CD4-positive, alpha-beta T cell (primary cell): ENCODE data around the gene TNRC6A. TPM values are rescaled to one million over a fixed set of nuclear protein-coding genes. Genes with fewer than 3 reads are reported as not detected.

Experiments
- ATAC-seq: fragments of 200-7000 bp; cut with Tn5 transposase; one replicate; pipeline ENCODE4 v1.10.0; 2022; ENCODE audit warnings: mild to moderate bottlenecking; ENCODE audit not compliant: poor library complexity
- CTCF ChIA-PET: fragments of 350-600 bp; sonication (Branson Sonifier 250); formaldehyde crosslinking; loops from one replicate; lab custom pipeline; 2021; ENCODE audit warnings: antibody characterized with exemption, inconsistent platforms; lab: Charles Lee
- POLR2A ChIA-PET: fragments of 350-600 bp; sonication (Branson Sonifier 250); formaldehyde crosslinking; loops from one replicate; lab custom pipeline; 2021; ENCODE audit warnings: antibody characterized with exemption, inconsistent platforms; lab: Charles Lee
- DNase-seq, 14 experiments: peaks; one replicate each; pipeline ENCODE4 v3.0.0-alpha.2; 2013 to 2020; ENCODE audit warnings: mixed read lengths in 2 of 14
- H3K27ac ChIP-seq, 2 donors: one replicate each; pipeline versions ENCODE4 v1.5.1 to v1.7.0; 2013; ENCODE audit warnings: low read length in 2 of 2, low read depth in 1 of 2, mild to moderate bottlenecking in 1 of 2
- H3K27me3 ChIP-seq, 2 experiments: 1 replicate in 1 of 2; 2 replicates in 1 of 2; pipeline versions ENCODE4 v1.6.1 to v1.7.0; 2013; ENCODE audit warnings: low read length in 2 of 2, control low read depth in 1 of 2, mild to moderate bottlenecking in 1 of 2, moderate library complexity in 1 of 2; ENCODE audit not compliant: insufficient read depth in 2 of 2, control insufficient read depth in 1 of 2
- H3K36me3 ChIP-seq: one replicate; pipeline ENCODE4 v1.6.1; 2013; ENCODE audit warnings: low read length, control low read depth; ENCODE audit not compliant: insufficient read depth
- H3K4me1 ChIP-seq: one replicate; pipeline ENCODE4 v1.6.1; 2013; ENCODE audit warnings: low read length, control low read depth; ENCODE audit not compliant: insufficient read depth
- H3K4me3 ChIP-seq: one replicate; pipeline ENCODE4 v1.5.1; 2013; ENCODE audit warnings: mild to moderate bottlenecking, low read length, moderate library complexity
- H3K9me3 ChIP-seq, 2 experiments: 1 replicate in 1 of 2; 2 replicates in 1 of 2; pipeline versions ENCODE4 v1.6.1 to v1.7.0; 2013; ENCODE audit warnings: low read length in 2 of 2, mild to moderate bottlenecking in 2 of 2, control low read depth in 1 of 2, moderate library complexity in 1 of 2; ENCODE audit not compliant: control insufficient read depth in 1 of 2, insufficient read depth in 1 of 2
- H3K27ac Mint-ChIP-seq: one replicate; pipeline ENCODE4 v1.8.0; 2020; ENCODE audit warnings: mixed read lengths
- H3K27me3 Mint-ChIP-seq: one replicate; pipeline ENCODE4 v1.8.0; 2021; ENCODE audit warnings: mixed read lengths
- H3K36me3 Mint-ChIP-seq: one replicate; pipeline ENCODE4 v1.8.0; 2021; ENCODE audit warnings: low read depth, mixed read lengths
- H3K4me1 Mint-ChIP-seq: one replicate; pipeline ENCODE4 v1.8.0; 2021; ENCODE audit warnings: low read depth, mixed read lengths
- H3K4me3 Mint-ChIP-seq: one replicate; pipeline ENCODE4 v1.8.0; 2020; ENCODE audit warnings: mild to moderate bottlenecking, mixed read lengths
- H3K9me3 Mint-ChIP-seq: one replicate; pipeline ENCODE4 v1.8.0; 2020; ENCODE audit warnings: mixed read lengths
- CTCF ChIP-seq: fragments of 200-600 bp; IDR thresholded peaks from one replicate; pipeline ENCODE4 v1.8.0; 2022; ENCODE audit warnings: antibody characterized with exemption, mild to moderate bottlenecking
- intact Hi-C, 2 experiments: fragments of 100-400 bp; cut with DNase I in 1 of 2; cut with micrococcal nuclease in 1 of 2; formaldehyde crosslinking; loops; one replicate each; pipeline versions ENCODE4 v1.15.1 to v1.9.0; 2023 to 2025; cut with DNase I, micrococcal nuclease
- total RNA-seq, 174 experiments: library from RNA in 2 of 174; stranded (reverse) in 2 of 174; gene quantifications; one replicate each; pipeline ENCODE4 v1.2.3 and lab custom pipeline; 2021 to 2026

TNRC6A gene
- total RNA-seq, 2 experiments from 2014 or later = 70.4 to 74.6 TPM

GRCh38 chr16:24759006-24759405, 29.6 kb downstream of the TNRC6A start:
- intact Hi-C loops = no loop called here
- no peaks in the 10 kb centered on the region for H3K4me1 ChIP-seq
- no peak for TF ChIP-seq CTCF
- H3K27ac Mint-ChIP-seq = no peak overlapping the region
- no peak overlapping the region for H3K4me3 Mint-ChIP-seq
- no peak overlapping the region for H3K4me3 ChIP-seq
- H3K4me1 Mint-ChIP-seq = peaks cover 41% of the 10 kb centered on the region
- H3K9me3 ChIP-seq = no peaks in the 10 kb centered on the region
- H3K36me3 Mint-ChIP-seq = peaks cover 37% of the 10 kb centered on the region
- H3K9me3 Mint-ChIP-seq = no peaks in the 10 kb centered on the region
- POLR2A ChIA-PET = interaction anchor here (1.2 kb wide), 1 partner anchor 28 kb away, joined by 3 read pairs; no protein-coding TSS in a partner anchor
- no peaks in the 10 kb centered on the region for H3K27me3 Mint-ChIP-seq
- ATAC-seq (no peak), DNase-seq (no peak)
- no peak overlapping the region for H3K27ac ChIP-seq
- H3K27me3 ChIP-seq = no peaks in the 10 kb centered on the region
- peaks cover 48% of the 10 kb centered on the region for H3K36me3 ChIP-seq
- CTCF ChIA-PET = interaction anchor here (1.4 to 1.5 kb wide), 2 partner anchors 10 to 13 kb away, joined by 3 read pairs; no protein-coding TSS in a partner anchor

- H3K36me3 Mint-ChIP-seq = peaks cover 57% of the 10 kb centered on the region
- H3K4me3 Mint-ChIP-seq = no peak overlapping the region
- H3K4me1 Mint-ChIP-seq = peaks cover 39% of the 10 kb centered on the region
- Histone ChIP-seq H3K27ac (no peak overlapping the region), H3K36me3 (peaks cover 49% of the 10 kb centered on the region), H3K27me3 (no peaks in the 10 kb centered on the region), H3K9me3 (no peaks in the 10 kb centered on the region), H3K4me1 (no peaks in the 10 kb centered on the region), H3K4me3 (no peak overlapping the region)
- no peak for TF ChIP-seq CTCF
- no peaks in the 10 kb centered on the region for H3K27me3 Mint-ChIP-seq
- intact Hi-C loops = no loop called here
- CTCF ChIA-PET = no interaction called here
- no peaks in the 10 kb centered on the region for H3K9me3 Mint-ChIP-seq
- H3K27ac Mint-ChIP-seq = no peak overlapping the region
- ATAC-seq = no peak
- no peak for DNase-seq
- POLR2A ChIA-PET = no interaction called here
Measured at GRCh38 chr16:24761526-24761925, 32.1 kb downstream of the TNRC6A start.

- POLR2A ChIA-PET = no interaction called here
- H3K9me3 ChIP-seq = no peaks in the 10 kb centered on the region
- CTCF ChIA-PET = no interaction called here
- DNase-seq (no peak), ATAC-seq (no peak)
- Mint-ChIP-seq H3K4me1 (peaks cover 45% of the 10 kb centered on the region), H3K27ac (no peak overlapping the region), H3K36me3 (peaks cover 70% of the 10 kb centered on the region), H3K9me3 (no peaks in the 10 kb centered on the region), H3K27me3 (no peaks in the 10 kb centered on the region), H3K4me3 (no peak overlapping the region)
- intact Hi-C loops = loop anchor here in 1 of 2 experiments (5.0 kb wide), 1 partner anchor 33 kb away; no protein-coding TSS in a partner anchor
- no peak overlapping the region for H3K4me3 ChIP-seq
- peaks cover 35% of the 10 kb centered on the region for H3K36me3 ChIP-seq
- no peak for TF ChIP-seq CTCF
- H3K4me1 ChIP-seq = no peaks in the 10 kb centered on the region
- no peak overlapping the region for H3K27ac ChIP-seq
- no peaks in the 10 kb centered on the region for H3K27me3 ChIP-seq
Measured at GRCh38 chr16:24764916-24765315, 35.5 kb downstream of the TNRC6A start.
